ENCODE results near the gene AGO4.
"Not testable (repeated sequence)": the region's sequence is repeated elsewhere in the genome, so short reads cannot be mapped to it uniquely, and the experiment has no call there.

Gene AGO4

GRCh38 chr1:35866991-35867390 is 59.2 kb downstream of the AGO4 start:
- FAIRE-seq (no peak), DNase-seq (ENCODE audit: insufficient read length, low spot score) (no peak)
- TF ChIP-seq CTCF (IDR thresholded peaks at IDR 0.05; ENCODE audit: insufficient read depth, missing control alignments): no peak

- DNase-seq (ENCODE audit: insufficient read length, low spot score); FAIRE-seq: not testable (repeated sequence)
Observed at GRCh38 chr1:35869245-35869950, 61.6 kb downstream of the AGO4 start.

DNA sequence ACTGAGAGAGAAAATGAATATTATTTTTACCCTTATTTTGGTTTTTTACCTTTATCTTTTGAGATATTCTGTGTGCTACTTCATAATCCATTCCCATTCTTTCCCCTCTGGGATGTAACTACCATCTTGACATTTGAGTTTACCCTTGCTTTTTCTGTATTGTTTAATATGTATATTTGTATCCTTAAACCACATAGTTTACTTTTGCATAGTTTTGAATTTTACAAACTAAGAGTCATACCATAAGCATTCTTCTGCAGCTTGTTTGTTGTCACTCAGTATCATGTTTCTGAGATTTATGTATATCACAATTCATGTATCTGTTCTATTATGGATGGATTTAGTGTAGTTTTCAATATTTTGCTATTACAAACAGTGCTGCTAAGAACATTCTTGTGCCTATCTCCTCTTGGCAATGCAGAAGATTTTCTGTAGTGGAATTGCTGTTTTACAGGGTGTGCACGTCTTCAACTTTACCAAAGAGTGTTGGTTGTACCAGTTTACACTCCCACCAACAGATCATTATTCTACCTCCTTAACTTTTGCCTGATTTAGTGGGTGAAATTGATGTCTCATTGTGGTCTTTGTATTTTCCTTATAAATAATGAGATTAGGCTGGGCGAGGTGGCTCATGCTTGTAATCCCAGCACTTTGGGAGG is 63.0 kb downstream of the AGO4 start:
- TF ChIP-seq CTCF (IDR thresholded peaks at IDR 0.05; ENCODE audit: insufficient read depth, missing control alignments): no peak
- DNase-seq (ENCODE audit: insufficient read length, low spot score) (no peak), FAIRE-seq (no peak)

DNA sequence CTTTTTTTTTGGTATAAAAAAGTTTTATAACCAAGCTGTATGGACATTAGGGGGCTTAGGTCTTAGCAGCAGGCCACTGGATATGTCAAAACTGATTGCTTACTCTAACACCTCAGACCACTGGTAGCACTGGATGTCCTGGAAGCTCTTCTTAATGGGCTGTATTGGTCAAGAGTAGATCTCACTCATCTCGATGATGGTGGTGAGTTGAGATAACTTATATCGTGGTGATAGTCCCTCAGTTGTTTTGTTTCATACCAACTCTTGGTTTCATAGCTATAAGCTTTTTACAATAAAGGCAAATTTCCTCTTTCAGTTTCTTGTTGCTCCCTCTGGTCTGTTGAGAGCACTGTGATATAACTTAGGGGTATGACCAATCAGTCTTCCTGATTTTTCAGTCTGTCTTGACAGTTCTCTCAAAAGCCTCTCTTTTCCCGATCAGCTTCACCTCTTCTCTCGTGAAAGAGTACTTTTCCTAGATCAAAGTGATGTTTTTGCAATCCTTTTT is 65.5 kb downstream of the AGO4 start:
- DNase-seq (ENCODE audit: insufficient read length, low spot score): no peak
- no peak for TF ChIP-seq CTCF (IDR thresholded peaks at IDR 0.05; ENCODE audit: insufficient read depth, missing control alignments)
- FAIRE-seq: no peak

DNA sequence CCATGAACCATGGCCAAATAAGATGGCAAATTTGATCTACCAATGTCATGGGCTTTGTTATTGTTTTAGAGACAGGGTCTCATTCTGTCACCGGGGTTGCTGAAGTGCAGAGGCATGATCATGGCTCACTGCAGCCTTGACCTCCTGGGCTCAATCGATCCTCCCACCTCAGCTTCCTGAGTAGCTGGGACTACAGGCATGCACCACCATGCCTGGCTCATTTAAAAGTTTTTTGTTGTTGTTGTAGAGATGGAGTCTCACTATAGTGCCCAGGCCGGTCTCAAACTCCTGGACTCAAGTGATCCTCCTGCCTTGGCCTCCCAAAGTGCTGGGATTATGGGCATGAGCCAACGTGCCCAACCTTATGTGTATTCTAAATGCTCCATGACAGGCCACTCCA is 66.3 kb downstream of the AGO4 start:
- FAIRE-seq; DNase-seq (ENCODE audit: insufficient read length, low spot score): not testable (repeated sequence)

- DNase-seq (ENCODE audit: insufficient read length, low spot score) (no peak), FAIRE-seq (no peak)
- TF ChIP-seq CTCF (IDR thresholded peaks at IDR 0.05; ENCODE audit: insufficient read depth, missing control alignments): no peak
Observed at GRCh38 chr1:35876988-35877387, 69.2 kb downstream of the AGO4 start.

DNA sequence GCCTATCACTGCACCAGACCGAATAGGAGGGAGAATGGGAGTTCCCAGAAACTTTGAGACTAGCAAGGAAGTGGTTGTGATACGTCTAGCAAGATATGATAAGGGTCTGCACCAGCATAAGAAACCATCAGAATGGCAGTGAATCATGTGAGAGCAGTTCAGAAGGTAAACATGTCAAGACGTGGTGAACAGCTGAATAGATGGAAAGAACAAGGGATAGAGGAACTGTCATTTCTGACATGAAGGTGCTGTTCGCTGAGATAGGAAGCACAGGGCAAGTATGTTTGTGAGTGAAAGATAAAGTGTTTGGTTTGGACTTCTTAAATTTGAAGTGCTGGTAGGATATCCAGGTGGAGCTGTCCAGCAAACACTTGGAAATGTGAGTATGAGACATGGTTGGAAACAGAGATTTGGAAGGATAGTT is 74.0 kb downstream of the AGO4 start:
- FAIRE-seq (no peak), DNase-seq (ENCODE audit: insufficient read length, low spot score) (no peak)
- TF ChIP-seq CTCF (IDR thresholded peaks at IDR 0.05; ENCODE audit: insufficient read depth, missing control alignments): no peak

GRCh38 chr1:35882586-35882944 is 74.7 kb downstream of the AGO4 start:
- FAIRE-seq: no peak
- no peak for TF ChIP-seq CTCF (IDR thresholded peaks at IDR 0.05; ENCODE audit: insufficient read depth, missing control alignments)
- no peak for DNase-seq (ENCODE audit: insufficient read length, low spot score)

Measured in D721Med (cell line).